Activated CD4-positive, alpha-beta T cell treated with anti-CD3 and anti-CD28 coated beads, Interleukin-2, amount 50 U/mL, for 1 hour (primary cell): ENCODE measurements around the gene COTL1.

Experiments used
- DNase-seq: peaks from one replicate; pipeline ENCODE4 v3.0.0-alpha.2; 2020

COTL1 gene

GRCh38 chr16:84617791-84618580 lies at the start of gene COTL1:
Gene COTL1 (minus strand): TSS chr16:84618078. CDS start chr16:84617914, 164 bp downstream.
- peak; percentile 94 for DNase-seq

- no peak for DNase-seq
Measured at GRCh38 chr16:84665843-84666242, 48.0 kb upstream of the COTL1 start.

GRCh38 chr16:84665359-84665758 lies 47.5 kb upstream of the COTL1 start:
- DNase-seq: no peak

GRCh38 chr16:84663433-84664101 lies 45.7 kb upstream of the COTL1 start:
- no peak for DNase-seq

GRCh38 chr16:84662471-84662870 lies 44.6 kb upstream of the COTL1 start:
- DNase-seq: no peak

GRCh38 chr16:84661418-84662060 lies 43.7 kb upstream of the COTL1 start:
- DNase-seq: no peak

GRCh38 chr16:84660973-84661372 lies 43.1 kb upstream of the COTL1 start:
- no peak for DNase-seq

- DNase-seq: no peak
Measured at GRCh38 chr16:84659656-84660300, 41.9 kb upstream of the COTL1 start.

- no peak for DNase-seq
Measured at GRCh38 chr16:84658690-84659089, 40.8 kb upstream of the COTL1 start.

- no peak for DNase-seq
Measured at GRCh38 chr16:84657229-84657837, 39.5 kb upstream of the COTL1 start.

GRCh38 chr16:84656649-84657048 lies 38.8 kb upstream of the COTL1 start:
- no peak for DNase-seq

GRCh38 chr16:84654998-84655397 lies 37.1 kb upstream of the COTL1 start:
- no peak for DNase-seq

GRCh38 chr16:84654238-84654637 lies 36.4 kb upstream of the COTL1 start:
- DNase-seq: no peak

- DNase-seq: peak; percentile 41
Measured at GRCh38 chr16:84652566-84652965, 34.7 kb upstream of the COTL1 start.

- no peak for DNase-seq
Measured at GRCh38 chr16:84650062-84650991, 32.4 kb upstream of the COTL1 start.

- DNase-seq: no peak
Measured at GRCh38 chr16:84649511-84649861, 31.6 kb upstream of the COTL1 start.

- peak; percentile 35 for DNase-seq
Measured at GRCh38 chr16:84648595-84649510, 31.0 kb upstream of the COTL1 start.

- peak; percentile 65 for DNase-seq
Measured at GRCh38 chr16:84647828-84648594, 30.1 kb upstream of the COTL1 start, which contains the start of gene KLHL36. Gene KLHL36 (plus strand): TSS chr16:84648511. CDS start chr16:84650868, 2,357 bp downstream.

GRCh38 chr16:84643674-84644073 lies 25.8 kb upstream of the COTL1 start:
- no peak for DNase-seq

GRCh38 chr16:84643180-84643583 lies 25.3 kb upstream of the COTL1 start:
- no peak for DNase-seq
